Calu3 (cell line): ENCODE data around the gene NEDD9. TPM values are rescaled to one million over a fixed set of nuclear protein-coding genes. Genes with fewer than 3 reads are reported as not detected.

Source experiments
- BruUV-seq: library from RNA; stranded (reverse); fragments of 400-500 nt; replicated peaks from 2 replicates; lab custom pipeline; 2021; lab: Mats Ljungman, UMichigan
- CTCF ChIA-PET: fragments of 300-600 bp; sonication (Branson Sonifier 250); formaldehyde crosslinking; loops from one replicate; lab custom pipeline; 2022; ENCODE audit warnings: antibody characterized with exemption; lab: Charles Lee
- DNase-seq: peaks from one replicate; pipeline ENCODE4 v3.0.0; 2022
- H3K27ac Mint-ChIP-seq: one replicate; pipeline ENCODE4 v1.8.0; 2022; ENCODE audit warnings: mixed read lengths; ENCODE audit not compliant: unreplicated experiment
- H3K27me3 Mint-ChIP-seq: one replicate; pipeline ENCODE4 v1.8.0; 2022; ENCODE audit warnings: mixed read lengths; ENCODE audit not compliant: unreplicated experiment
- H3K36me3 Mint-ChIP-seq: one replicate; pipeline ENCODE4 v1.8.0; 2022; ENCODE audit warnings: mild to moderate bottlenecking, moderate library complexity, mixed read lengths; ENCODE audit not compliant: insufficient read depth, unreplicated experiment
- H3K4me1 Mint-ChIP-seq: one replicate; pipeline ENCODE4 v1.8.0; 2022; ENCODE audit warnings: mild to moderate bottlenecking, low read depth, mixed read lengths; ENCODE audit not compliant: unreplicated experiment
- H3K4me3 Mint-ChIP-seq: one replicate; pipeline ENCODE4 v1.8.0; 2022; ENCODE audit warnings: mild to moderate bottlenecking, low read depth, moderate library complexity, mixed read lengths; ENCODE audit not compliant: unreplicated experiment
- H3K9me3 Mint-ChIP-seq: one replicate; pipeline ENCODE4 v1.8.0; 2022; ENCODE audit warnings: low read depth, mixed read lengths; ENCODE audit not compliant: unreplicated experiment
- intact Hi-C: fragments of 100-400 bp; cut with micrococcal nuclease; formaldehyde crosslinking; loops from one replicate; pipeline ENCODE4 v1.10.0; 2022; ENCODE audit not compliant: unreplicated experiment
- total RNA-seq: library from RNA; stranded (reverse); gene quantifications from 2 replicates; pipeline ENCODE4 v1.2.3, GENCODE V29; 2022
- TF ChIP-seq, protein P1 (sequence below): fragments of 200-600 bp; IDR thresholded peaks from one replicate; pipeline ENCODE4 v1.8.0; 2022; ENCODE audit warnings: antibody characterized with exemption; ENCODE audit not compliant: unreplicated experiment

NEDD9 gene
- total RNA-seq, 1 experiment from 2014 or later, result 28.1 TPM

DNA sequence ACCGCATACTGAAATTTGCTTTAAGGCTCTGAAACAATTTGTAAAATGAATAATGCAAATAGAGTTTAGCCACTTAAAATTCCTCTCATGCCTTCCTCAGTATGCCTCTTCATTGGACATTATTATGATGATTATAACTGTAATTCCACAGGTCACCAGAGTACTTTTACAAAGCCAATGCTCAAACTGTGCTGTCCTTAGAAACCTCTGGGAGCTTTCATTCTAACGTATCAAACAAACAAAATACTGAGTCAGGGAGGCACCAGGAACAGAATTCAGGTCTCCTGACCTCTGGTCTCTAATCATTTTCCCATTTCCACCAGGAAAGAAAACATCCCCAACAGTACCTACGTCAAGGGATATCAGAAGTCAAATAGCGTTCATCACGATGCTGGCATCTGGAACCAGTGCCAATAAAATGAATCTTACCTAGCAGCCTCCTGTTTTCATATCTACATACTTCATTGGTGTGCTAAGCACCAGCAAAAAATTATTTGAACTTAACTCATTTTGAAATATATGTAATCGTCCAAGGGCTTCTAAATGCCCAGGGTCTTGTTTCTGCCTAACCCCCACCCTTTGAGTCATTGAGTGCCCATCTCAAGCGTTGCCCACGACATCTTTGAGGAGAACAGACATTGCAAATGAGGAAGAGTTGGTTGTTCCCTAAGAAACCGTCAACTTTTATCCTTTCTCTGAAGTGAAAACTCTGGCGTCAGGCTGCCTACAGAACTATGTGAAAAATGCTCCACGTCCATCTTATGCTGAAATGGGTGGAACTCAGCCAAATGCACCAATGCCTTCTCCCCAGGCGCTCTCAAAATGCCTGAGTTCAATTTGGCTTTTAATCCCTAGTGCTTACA is 37.9 kb downstream of the NEDD9 start:
- Mint-ChIP-seq H3K4me3 (peak overlapping the region; percentile 14), H3K27me3 (no peaks in the 10 kb centered on the region), H3K4me1 (peaks cover 46% of the 10 kb centered on the region), H3K36me3 (peaks cover 50% of the 10 kb centered on the region), H3K9me3 (no peaks in the 10 kb centered on the region), H3K27ac (peak overlapping the region; percentile 77)
- TSS peak; percentile 94 for BruUV-seq
- CTCF ChIA-PET, result no interaction called here
- no peak for DNase-seq
- intact Hi-C loops, result no loop called here
- TF ChIP-seq, protein P1, sequence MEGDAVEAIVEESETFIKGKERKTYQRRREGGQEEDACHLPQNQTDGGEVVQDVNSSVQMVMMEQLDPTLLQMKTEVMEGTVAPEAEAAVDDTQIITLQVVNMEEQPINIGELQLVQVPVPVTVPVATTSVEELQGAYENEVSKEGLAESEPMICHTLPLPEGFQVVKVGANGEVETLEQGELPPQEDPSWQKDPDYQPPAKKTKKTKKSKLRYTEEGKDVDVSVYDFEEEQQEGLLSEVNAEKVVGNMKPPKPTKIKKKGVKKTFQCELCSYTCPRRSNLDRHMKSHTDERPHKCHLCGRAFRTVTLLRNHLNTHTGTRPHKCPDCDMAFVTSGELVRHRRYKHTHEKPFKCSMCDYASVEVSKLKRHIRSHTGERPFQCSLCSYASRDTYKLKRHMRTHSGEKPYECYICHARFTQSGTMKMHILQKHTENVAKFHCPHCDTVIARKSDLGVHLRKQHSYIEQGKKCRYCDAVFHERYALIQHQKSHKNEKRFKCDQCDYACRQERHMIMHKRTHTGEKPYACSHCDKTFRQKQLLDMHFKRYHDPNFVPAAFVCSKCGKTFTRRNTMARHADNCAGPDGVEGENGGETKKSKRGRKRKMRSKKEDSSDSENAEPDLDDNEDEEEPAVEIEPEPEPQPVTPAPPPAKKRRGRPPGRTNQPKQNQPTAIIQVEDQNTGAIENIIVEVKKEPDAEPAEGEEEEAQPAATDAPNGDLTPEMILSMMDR, result no peak

DNA sequence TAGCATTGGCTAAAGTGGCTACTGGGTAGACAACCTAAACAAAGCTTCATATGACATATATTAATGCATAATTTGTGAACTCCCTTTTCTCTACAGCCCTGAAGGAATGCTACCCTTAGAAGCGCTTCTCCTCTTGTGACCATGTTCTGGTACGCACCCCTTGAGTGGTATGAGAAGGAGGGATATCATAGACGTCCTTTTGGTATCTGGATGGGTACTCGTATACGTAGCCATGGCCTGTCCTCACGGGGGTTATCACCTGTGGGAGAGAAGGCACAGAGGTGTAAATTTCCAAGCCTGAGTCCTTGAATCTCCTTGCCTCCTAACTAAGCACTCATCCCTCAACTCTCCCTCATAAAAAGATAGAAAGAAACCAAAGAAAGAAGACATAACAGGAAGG is 39.0 kb downstream of the NEDD9 start:
- Mint-ChIP-seq H3K4me1 (peaks cover 41% of the 10 kb centered on the region), H3K27ac (no peak overlapping the region), H3K9me3 (no peaks in the 10 kb centered on the region), H3K36me3 (peaks cover 48% of the 10 kb centered on the region), H3K27me3 (no peaks in the 10 kb centered on the region), H3K4me3 (no peak overlapping the region)
- TF ChIP-seq, protein P1, result no peak
- no TSS peak for BruUV-seq
- CTCF ChIA-PET, result no interaction called here
- intact Hi-C loops, result no loop called here
- DNase-seq, result no peak

DNA sequence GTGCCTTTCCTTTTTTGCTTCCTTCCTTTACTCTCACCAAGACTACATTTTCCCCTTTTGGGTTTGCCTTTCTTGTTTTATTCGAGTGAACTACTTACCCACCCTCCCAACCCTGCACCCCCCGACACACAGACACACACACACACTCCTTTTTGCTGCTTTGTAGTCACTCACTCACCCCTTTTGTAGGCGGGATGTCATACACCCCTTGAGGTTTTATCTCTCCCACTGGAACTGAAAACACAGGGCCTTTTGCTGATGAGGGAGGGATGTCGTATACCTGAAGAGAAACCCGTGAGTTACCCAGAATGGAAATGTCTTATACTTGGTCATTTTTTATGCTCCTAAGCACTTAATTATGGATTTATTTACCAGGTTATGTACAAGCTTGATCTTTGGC is 40.3 kb downstream of the NEDD9 start:
- Mint-ChIP-seq H3K9me3 (no peaks in the 10 kb centered on the region), H3K27ac (no peak overlapping the region), H3K27me3 (no peaks in the 10 kb centered on the region), H3K36me3 (peaks cover 49% of the 10 kb centered on the region), H3K4me1 (peaks cover 41% of the 10 kb centered on the region), H3K4me3 (no peak overlapping the region)
- CTCF ChIA-PET, result no interaction called here
- intact Hi-C loops, result no loop called here
- DNase-seq, result no peak
- no TSS peak for BruUV-seq
- TF ChIP-seq, protein P1, result no peak

DNA sequence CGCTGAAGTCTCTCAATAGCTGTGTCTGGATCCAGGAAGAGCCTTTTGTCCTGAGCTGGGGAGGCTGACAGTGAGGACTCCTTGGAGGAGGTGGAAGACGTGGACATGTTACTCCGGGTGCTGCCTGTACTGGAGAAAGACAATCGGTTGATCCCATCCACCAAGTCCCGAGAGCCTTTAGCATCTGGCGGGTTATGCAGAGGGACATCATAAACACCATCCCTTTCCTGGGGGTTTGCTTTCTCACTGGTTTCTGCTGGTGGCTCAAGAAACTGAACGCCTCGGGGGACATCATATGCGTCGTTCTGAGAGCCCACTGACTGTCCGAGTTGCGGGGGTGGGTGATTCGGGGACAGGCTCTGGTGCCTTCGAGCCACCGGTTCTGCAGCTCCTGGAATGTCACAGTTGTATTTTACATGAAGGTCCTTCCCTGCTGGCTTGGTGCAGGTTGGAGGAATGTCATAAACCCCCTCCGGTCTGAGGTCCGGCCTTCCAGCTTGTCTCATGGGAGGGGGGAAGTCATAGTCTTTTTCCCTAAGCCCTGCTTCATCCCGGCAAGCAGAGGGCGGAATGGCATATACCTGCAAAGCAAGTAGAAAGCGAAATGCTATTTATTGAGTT is 41.7 kb downstream of the NEDD9 start:
- peaks cover 43% of the 10 kb centered on the region for H3K36me3 Mint-ChIP-seq
- BruUV-seq, result no TSS peak
- TF ChIP-seq, protein P1, result no peak
- H3K4me1 Mint-ChIP-seq, result peaks cover 34% of the 10 kb centered on the region
- intact Hi-C loops, result no loop called here
- H3K4me3 Mint-ChIP-seq, result no peak overlapping the region
- CTCF ChIA-PET, result no interaction called here
- DNase-seq, result no peak
- H3K9me3 Mint-ChIP-seq, result no peaks in the 10 kb centered on the region
- no peak overlapping the region for H3K27ac Mint-ChIP-seq
- no peaks in the 10 kb centered on the region for H3K27me3 Mint-ChIP-seq
